Measurements from ENCODE around the gene EIF4G2.

The EIF4G2 gene

GRCh38 chr11:10777806-10778205 is 30.9 kb downstream of the EIF4G2 start:
- 74% methylated on average over 6 of the region's 6 CpGs for WGBS
- Histone ChIP-seq H3K14ac (ENCODE audit: low read length in 2 of 2) (no peak overlapping the region), H4K8ac (ENCODE audit: low read length) (no peak overlapping the region), H3K4me1 (ENCODE audit: control insufficient read depth, insufficient read depth, low read depth, low read length) (no peaks in the 10 kb centered on the region), H2BK12ac (ENCODE audit: low read length in 2 of 2) (no peak overlapping the region), H2AFZ (ENCODE audit: low read depth, low read length) (no peak overlapping the region), H3K27ac (ENCODE audit: low read length, poor library complexity, severe bottlenecking) (no peak overlapping the region), H3K4me3 (ENCODE audit: insufficient read depth in 1 of 2, low read depth in 1 of 2, low read length in 2 of 2) (peak overlapping the region in 1 of 2 experiments; percentile 43), H3K79me1 (replicated peaks; ENCODE audit: low read length, poor library complexity, severe bottlenecking) (peaks cover 1% of the 10 kb centered on the region), H2BK15ac (ENCODE audit: low read depth, poor library complexity, severe bottlenecking) (no peak overlapping the region), H2BK120ac (ENCODE audit: low read depth, low read length) (no peak overlapping the region), H3K27me3 (ENCODE audit: control insufficient read depth in 1 of 2, insufficient read depth in 1 of 2, low read length in 2 of 2) (no peaks in the 10 kb centered on the region), H4K91ac (ENCODE audit: low read length) (no peak overlapping the region), H3K9me3 (ENCODE audit: control insufficient read depth, low read length) (no peaks in the 10 kb centered on the region), H3K23ac (ENCODE audit: low read length in 2 of 2) (no peak overlapping the region), H2BK5ac (ENCODE audit: low read depth, low read length, poor library complexity, severe bottlenecking) (no peak overlapping the region), H3K36me3 (ENCODE audit: control insufficient read depth in 1 of 2, insufficient read depth in 2 of 2, low read depth in 1 of 2, low read length in 2 of 2) (peaks cover 11 to 22% of the 10 kb centered on the region in 2 experiments), H2AK5ac (ENCODE audit: low read length, severe bottlenecking) (no peak overlapping the region), H3K4me2 (ENCODE audit: low read length, poor library complexity, severe bottlenecking) (no peak overlapping the region), H3K4ac (ENCODE audit: low read depth in 1 of 2, low read length in 2 of 2) (no peak overlapping the region), H3K18ac (ENCODE audit: low read depth in 1 of 2, low read length in 2 of 2) (no peak overlapping the region), H3K9ac (ENCODE audit: low read length) (peak overlapping the region; percentile 90)
- peak; percentile 62 for DNase-seq

GRCh38 chr11:10777393-10777793 is 31.3 kb downstream of the EIF4G2 start:
- Histone ChIP-seq H2BK5ac (ENCODE audit: low read depth, low read length, poor library complexity, severe bottlenecking) (no peak overlapping the region), H3K27me3 (ENCODE audit: control insufficient read depth in 1 of 2, insufficient read depth in 1 of 2, low read length in 2 of 2) (no peaks in the 10 kb centered on the region), H2BK15ac (ENCODE audit: low read depth, poor library complexity, severe bottlenecking) (no peak overlapping the region), H3K4me1 (ENCODE audit: control insufficient read depth, insufficient read depth, low read depth, low read length) (no peaks in the 10 kb centered on the region), H3K23ac (ENCODE audit: low read length in 2 of 2) (no peak overlapping the region), H3K79me1 (replicated peaks; ENCODE audit: low read length, poor library complexity, severe bottlenecking) (peaks cover 2% of the 10 kb centered on the region), H4K8ac (ENCODE audit: low read length) (no peak overlapping the region), H2AFZ (ENCODE audit: low read depth, low read length) (no peak overlapping the region), H3K18ac (ENCODE audit: low read depth in 1 of 2, low read length in 2 of 2) (no peak overlapping the region), H3K14ac (ENCODE audit: low read length in 2 of 2) (no peak overlapping the region), H2BK120ac (ENCODE audit: low read depth, low read length) (no peak overlapping the region), H3K9ac (ENCODE audit: low read length) (peak overlapping the region; percentile 90), H2AK5ac (ENCODE audit: low read length, severe bottlenecking) (no peak overlapping the region), H3K36me3 (ENCODE audit: control insufficient read depth in 1 of 2, insufficient read depth in 2 of 2, low read depth in 1 of 2, low read length in 2 of 2) (peaks cover 11 to 26% of the 10 kb centered on the region in 2 experiments), H2BK12ac (ENCODE audit: low read length in 2 of 2) (no peak overlapping the region), H3K27ac (ENCODE audit: low read length, poor library complexity, severe bottlenecking) (no peak overlapping the region), H3K9me3 (ENCODE audit: control insufficient read depth, low read length) (no peaks in the 10 kb centered on the region), H3K4me3 (ENCODE audit: insufficient read depth in 1 of 2, low read depth in 1 of 2, low read length in 2 of 2) (peak overlapping the region in 1 of 2 experiments; percentile 43), H4K91ac (ENCODE audit: low read length) (no peak overlapping the region), H3K4ac (ENCODE audit: low read depth in 1 of 2, low read length in 2 of 2) (no peak overlapping the region), H3K4me2 (ENCODE audit: low read length, poor library complexity, severe bottlenecking) (no peak overlapping the region)
- DNase-seq, result no peak
- 95% methylated on average over 3 of the region's 3 CpGs for WGBS

DNA sequence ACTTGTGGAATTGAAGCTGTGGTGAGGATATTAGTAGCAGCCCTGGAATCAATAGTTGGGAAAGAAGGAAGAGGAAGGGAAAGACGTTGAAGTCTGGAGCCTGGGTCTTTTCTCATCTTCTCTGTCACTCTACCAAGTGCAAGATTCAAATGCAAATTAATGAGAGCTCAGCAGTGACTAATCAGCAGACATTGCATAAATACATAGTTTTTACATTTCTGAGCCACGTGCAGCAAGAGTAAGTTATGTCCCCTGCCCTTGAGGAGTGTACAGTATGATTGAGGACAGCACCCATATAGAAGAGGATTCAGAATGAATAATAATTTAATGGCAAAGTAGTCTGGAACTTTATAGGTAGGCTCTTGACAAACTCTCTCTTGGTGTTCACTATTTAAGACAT is 33.9 kb downstream of the EIF4G2 start:
- Histone ChIP-seq H3K27me3 (ENCODE audit: control insufficient read depth in 1 of 2, insufficient read depth in 1 of 2, low read length in 2 of 2) (no peaks in the 10 kb centered on the region), H4K8ac (ENCODE audit: low read length) (no peak overlapping the region), H3K27ac (ENCODE audit: low read length, poor library complexity, severe bottlenecking) (no peak overlapping the region), H3K9ac (ENCODE audit: low read length) (no peak overlapping the region), H3K4me3 (ENCODE audit: insufficient read depth in 1 of 2, low read depth in 1 of 2, low read length in 2 of 2) (no peak overlapping the region), H3K4ac (ENCODE audit: low read depth in 1 of 2, low read length in 2 of 2) (no peak overlapping the region), H3K4me1 (ENCODE audit: control insufficient read depth, insufficient read depth, low read depth, low read length) (no peaks in the 10 kb centered on the region), H2BK120ac (ENCODE audit: low read depth, low read length) (no peak overlapping the region), H3K23ac (ENCODE audit: low read length in 2 of 2) (no peak overlapping the region), H3K79me1 (replicated peaks; ENCODE audit: low read length, poor library complexity, severe bottlenecking) (peaks cover 3% of the 10 kb centered on the region), H3K4me2 (ENCODE audit: low read length, poor library complexity, severe bottlenecking) (no peak overlapping the region), H2BK15ac (ENCODE audit: low read depth, poor library complexity, severe bottlenecking) (no peak overlapping the region), H3K36me3 (ENCODE audit: control insufficient read depth in 1 of 2, insufficient read depth in 2 of 2, low read depth in 1 of 2, low read length in 2 of 2) (peaks cover 6 to 26% of the 10 kb centered on the region in 2 experiments), H4K91ac (ENCODE audit: low read length) (no peak overlapping the region), H2BK12ac (ENCODE audit: low read length in 2 of 2) (no peak overlapping the region), H3K18ac (ENCODE audit: low read depth in 1 of 2, low read length in 2 of 2) (no peak overlapping the region), H2BK5ac (ENCODE audit: low read depth, low read length, poor library complexity, severe bottlenecking) (no peak overlapping the region), H3K14ac (ENCODE audit: low read length in 2 of 2) (no peak overlapping the region), H2AK5ac (ENCODE audit: low read length, severe bottlenecking) (no peak overlapping the region), H2AFZ (ENCODE audit: low read depth, low read length) (no peak overlapping the region), H3K9me3 (ENCODE audit: control insufficient read depth, low read length) (no peaks in the 10 kb centered on the region)
- DNase-seq, result no peak
- 25% methylated on average over 1 of the region's 2 CpGs for WGBS

- no peak overlapping the region for H3K4me2 ChIP-seq (ENCODE audit: low read length, poor library complexity, severe bottlenecking)
- no peaks in the 10 kb centered on the region for H3K4me1 ChIP-seq (ENCODE audit: control insufficient read depth, insufficient read depth, low read depth, low read length)
- H2BK15ac ChIP-seq (ENCODE audit: low read depth, poor library complexity, severe bottlenecking), result no peak overlapping the region
- WGBS, result 100% methylated on average over 1 of the region's 1 CpG
- H2BK120ac ChIP-seq (ENCODE audit: low read depth, low read length), result no peak overlapping the region
- no peak for DNase-seq
- no peak overlapping the region for H3K23ac ChIP-seq (ENCODE audit: low read length in 2 of 2)
- peaks cover 3% of the 10 kb centered on the region for H3K79me1 ChIP-seq (replicated peaks; ENCODE audit: low read length, poor library complexity, severe bottlenecking)
- no peak overlapping the region for H3K27ac ChIP-seq (ENCODE audit: low read length, poor library complexity, severe bottlenecking)
- no peak overlapping the region for H2BK12ac ChIP-seq (ENCODE audit: low read length in 2 of 2)
- no peak overlapping the region for H4K8ac ChIP-seq (ENCODE audit: low read length)
- H3K4ac ChIP-seq (ENCODE audit: low read depth in 1 of 2, low read length in 2 of 2), result no peak overlapping the region
- H3K9me3 ChIP-seq (ENCODE audit: control insufficient read depth, low read length), result no peaks in the 10 kb centered on the region
- no peak overlapping the region for H3K4me3 ChIP-seq (ENCODE audit: insufficient read depth in 1 of 2, low read depth in 1 of 2, low read length in 2 of 2)
- H3K14ac ChIP-seq (ENCODE audit: low read length in 2 of 2), result no peak overlapping the region
- H3K9ac ChIP-seq (ENCODE audit: low read length), result no peak overlapping the region
- H2AK5ac ChIP-seq (ENCODE audit: low read length, severe bottlenecking), result no peak overlapping the region
- H4K91ac ChIP-seq (ENCODE audit: low read length), result no peak overlapping the region
- no peak overlapping the region for H2AFZ ChIP-seq (ENCODE audit: low read depth, low read length)
- H3K27me3 ChIP-seq (ENCODE audit: control insufficient read depth in 1 of 2, insufficient read depth in 1 of 2, low read length in 2 of 2), result no peaks in the 10 kb centered on the region
- no peak overlapping the region for H3K18ac ChIP-seq (ENCODE audit: low read depth in 1 of 2, low read length in 2 of 2)
- peaks cover 0 to 25% of the 10 kb centered on the region in 2 experiments for H3K36me3 ChIP-seq (ENCODE audit: control insufficient read depth in 1 of 2, insufficient read depth in 2 of 2, low read depth in 1 of 2, low read length in 2 of 2)
- H2BK5ac ChIP-seq (ENCODE audit: low read depth, low read length, poor library complexity, severe bottlenecking), result no peak overlapping the region
Measured at GRCh38 chr11:10771457-10771856, 37.3 kb downstream of the EIF4G2 start.
